Tongue (tissue), 2 donors: Measurements from ENCODE around the gene RAI1. TPM values are rescaled to one million over a fixed set of nuclear protein-coding genes. Genes with fewer than 3 reads are reported as not detected.

Source experiments
- DNase-seq: peaks from one replicate; pipeline ENCODE4 v3.0.0-alpha.2; 2015
- total RNA-seq: library from RNA; depleted of rRNA; stranded (reverse); fragments of >200 nt; gene quantifications from one replicate; pipeline ENCODE4 v1.2.3, GENCODE V29; 2014

The RAI1 gene
- total RNA-seq, 1 donor from 2014 or later = 14.9 TPM

- no peak for DNase-seq
Measured at GRCh38 chr17:17698371-17698770, 17.1 kb downstream of the RAI1 start.

- peak; percentile 50 for DNase-seq
Measured at GRCh38 chr17:17698869-17699351, 17.7 kb downstream of the RAI1 start.

GRCh38 chr17:17699491-17699890 is 18.2 kb downstream of the RAI1 start:
- DNase-seq = no peak

- no peak for DNase-seq
Measured at GRCh38 chr17:17700251-17700969, 19.2 kb downstream of the RAI1 start.

- DNase-seq = no peak
Measured at GRCh38 chr17:17701112-17701511, 19.9 kb downstream of the RAI1 start.

- no peak for DNase-seq
Measured at GRCh38 chr17:17701658-17702057, 20.4 kb downstream of the RAI1 start.

GRCh38 chr17:17702449-17703139 is 21.3 kb downstream of the RAI1 start:
- DNase-seq = no peak

GRCh38 chr17:17703140-17703919 is 22.1 kb downstream of the RAI1 start:
- DNase-seq = peak; percentile 51

- no peak for DNase-seq
Measured at GRCh38 chr17:17704931-17705330, 23.7 kb downstream of the RAI1 start.

GRCh38 chr17:17706140-17707060 is 25.1 kb downstream of the RAI1 start:
- no peak for DNase-seq

- no peak for DNase-seq
Measured at GRCh38 chr17:17708295-17708694, 27.0 kb downstream of the RAI1 start.

GRCh38 chr17:17708816-17709215 is 27.6 kb downstream of the RAI1 start:
- DNase-seq = no peak

GRCh38 chr17:17709815-17710321 is 28.6 kb downstream of the RAI1 start:
- DNase-seq = no peak

- no peak for DNase-seq
Measured at GRCh38 chr17:17710355-17710727, 29.1 kb downstream of the RAI1 start.

- peak; percentile 72 for DNase-seq
Measured at GRCh38 chr17:17710728-17711541, 29.7 kb downstream of the RAI1 start.

GRCh38 chr17:17711641-17712162 is 30.4 kb downstream of the RAI1 start:
- DNase-seq = no peak

- no peak for DNase-seq
Measured at GRCh38 chr17:17712268-17712924, 31.1 kb downstream of the RAI1 start.

- DNase-seq = no peak
Measured at GRCh38 chr17:17713839-17714238, 32.6 kb downstream of the RAI1 start.

- no peak for DNase-seq
Measured at GRCh38 chr17:17714261-17714866, 33.1 kb downstream of the RAI1 start.
